ENCODE results near the gene TLN1.

TLN1 gene

GRCh38 chr9:35740243-35740642 lies 8.2 kb upstream of the TLN1 start:
- H3K27ac ChIP-seq (replicated peaks) = no peak overlapping the region
- DNase-seq (ENCODE audit: low read depth in 1 of 2, low spot score in 1 of 2) = no peak
- TF ChIP-seq POLR2AphosphoS5 (IDR thresholded peaks at IDR 0.05; ENCODE audit: low read depth) (no peak), CTCF (IDR thresholded peaks at IDR 0.05; ENCODE audit: insufficient read depth, low read length) (no peak), REST (IDR thresholded peaks at IDR 0.05; ENCODE audit: insufficient replicate concordance, low read depth) (no peak), SPI1 (IDR thresholded peaks at IDR 0.05; ENCODE audit: borderline replicate concordance, low read depth) (no peak), GABPA (IDR thresholded peaks at IDR 0.05; ENCODE audit: low read depth) (no peak)

GRCh38 chr9:35738924-35739323 lies 6.9 kb upstream of the TLN1 start:
- TF ChIP-seq POLR2AphosphoS5 (IDR thresholded peaks at IDR 0.05; ENCODE audit: low read depth) (no peak), GABPA (IDR thresholded peaks at IDR 0.05; ENCODE audit: low read depth) (no peak)
- no peaks in the 10 kb centered on the region for H3K27me3 ChIP-seq (ENCODE audit: insufficient read depth, poor library complexity, severe bottlenecking)
- no peak overlapping the region for H3K4me3 ChIP-seq (replicated peaks; ENCODE audit: insufficient read depth, low read length)
- H3K27ac ChIP-seq (replicated peaks) = no peak overlapping the region
- no peak for DNase-seq (ENCODE audit: low read depth in 1 of 2, low spot score in 1 of 2)

More at GRCh38 chr9:35740243-35740642, 8.2 kb upstream of the TLN1 start:
- Histone ChIP-seq H3K27me3 (ENCODE audit: insufficient read depth, poor library complexity, severe bottlenecking) (no peaks in the 10 kb centered on the region), H3K4me3 (replicated peaks; ENCODE audit: insufficient read depth, low read length) (no peak overlapping the region)

GRCh38 chr9:35738186-35738585 lies 6.2 kb upstream of the TLN1 start:
- H3K4me3 ChIP-seq (replicated peaks; ENCODE audit: insufficient read depth, low read length) = no peak overlapping the region
- DNase-seq (ENCODE audit: low read depth in 1 of 2, low spot score in 1 of 2) = no peak
- no peak for TF ChIP-seq POLR2AphosphoS5 (IDR thresholded peaks at IDR 0.05; ENCODE audit: low read depth)
- no peak for TF ChIP-seq CTCF (IDR thresholded peaks at IDR 0.05; ENCODE audit: insufficient read depth, low read length)
- no peak for TF ChIP-seq REST (IDR thresholded peaks at IDR 0.05; ENCODE audit: insufficient replicate concordance, low read depth)
- TF ChIP-seq GABPA (IDR thresholded peaks at IDR 0.05; ENCODE audit: low read depth) = no peak
- H3K27me3 ChIP-seq (ENCODE audit: insufficient read depth, poor library complexity, severe bottlenecking) = no peaks in the 10 kb centered on the region
- no peak overlapping the region for H3K27ac ChIP-seq (replicated peaks)

GRCh38 chr9:35737143-35737542 lies 5.1 kb upstream of the TLN1 start:
- TF ChIP-seq SPI1 (IDR thresholded peaks at IDR 0.05; ENCODE audit: borderline replicate concordance, low read depth) (no peak), POLR2AphosphoS5 (IDR thresholded peaks at IDR 0.05; ENCODE audit: low read depth) (no peak), GABPA (IDR thresholded peaks at IDR 0.05; ENCODE audit: low read depth) (no peak), REST (IDR thresholded peaks at IDR 0.05; ENCODE audit: insufficient replicate concordance, low read depth) (no peak), CTCF (IDR thresholded peaks at IDR 0.05; ENCODE audit: insufficient read depth, low read length) (no peak)
- H3K27ac ChIP-seq (replicated peaks) = no peak overlapping the region
- DNase-seq (ENCODE audit: low read depth in 1 of 2, low spot score in 1 of 2) = no peak
- no peak overlapping the region for H3K4me3 ChIP-seq (replicated peaks; ENCODE audit: insufficient read depth, low read length)
- no peaks in the 10 kb centered on the region for H3K27me3 ChIP-seq (ENCODE audit: insufficient read depth, poor library complexity, severe bottlenecking)
